ENCODE data around the gene CABLES1.

Gene CABLES1

GRCh38 chr18:23236876-23237468, 101.7 kb downstream of the CABLES1 start:
- DNase-seq (ENCODE audit: low read depth): no peak
- no peak overlapping the region for H3K4me3 ChIP-seq (ENCODE audit: low read depth, low read length)
- TF ChIP-seq CTCF (IDR thresholded peaks at IDR 0.05; ENCODE audit: low read depth, low read length, missing control alignments): no peak

DNA sequence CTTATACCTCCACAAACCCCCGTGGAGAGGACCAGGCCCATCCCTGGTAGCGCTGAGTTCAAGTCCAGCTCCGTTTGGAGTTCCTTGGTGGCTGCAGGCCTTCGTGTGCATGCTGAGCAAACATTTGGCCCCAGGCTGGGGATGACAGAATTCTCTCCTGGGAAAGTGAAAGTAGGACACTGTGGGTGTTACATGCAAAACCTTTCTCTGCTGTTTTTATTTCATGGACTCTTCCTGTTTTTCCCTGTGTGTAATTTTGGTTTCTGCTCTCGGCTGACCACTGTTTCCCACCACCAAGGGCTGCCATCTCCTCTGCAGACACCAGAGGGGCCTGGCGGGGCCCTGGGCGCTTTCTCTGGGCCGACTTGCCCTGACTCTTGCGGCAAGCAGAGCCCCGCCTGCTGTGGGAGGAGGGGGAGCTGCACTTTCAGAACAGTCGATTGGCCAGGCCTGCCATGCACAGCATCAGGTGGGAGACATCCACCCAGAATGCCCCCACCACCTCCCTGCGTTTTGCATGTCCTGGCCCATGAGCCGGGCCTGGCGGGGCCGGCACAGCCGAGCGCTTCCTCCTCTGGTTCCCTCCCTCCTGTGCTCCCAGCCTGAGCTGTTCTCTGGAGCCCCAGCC, 102.4 kb downstream of the CABLES1 start:
- TF ChIP-seq CTCF (IDR thresholded peaks at IDR 0.05; ENCODE audit: low read depth, low read length, missing control alignments): peak; percentile 53
- H3K4me3 ChIP-seq (ENCODE audit: low read depth, low read length): no peak overlapping the region
- peak; percentile 68 for DNase-seq (ENCODE audit: low read depth)

- H3K4me3 ChIP-seq (ENCODE audit: low read depth, low read length): no peak overlapping the region
- no peak for DNase-seq (ENCODE audit: low read depth)
- TF ChIP-seq CTCF (IDR thresholded peaks at IDR 0.05; ENCODE audit: low read depth, low read length, missing control alignments): no peak
Observed at GRCh38 chr18:23238152-23238531, 102.9 kb downstream of the CABLES1 start.

- H3K4me3 ChIP-seq (ENCODE audit: low read depth, low read length): no peak overlapping the region
- no peak for DNase-seq (ENCODE audit: low read depth)
- TF ChIP-seq CTCF (IDR thresholded peaks at IDR 0.05; ENCODE audit: low read depth, low read length, missing control alignments): no peak
Observed at GRCh38 chr18:23238651-23239349, 103.5 kb downstream of the CABLES1 start.

GRCh38 chr18:23239350-23239692, 104.0 kb downstream of the CABLES1 start:
- no peak overlapping the region for H3K4me3 ChIP-seq (ENCODE audit: low read depth, low read length)
- no peak for DNase-seq (ENCODE audit: low read depth)
- TF ChIP-seq CTCF (IDR thresholded peaks at IDR 0.05; ENCODE audit: low read depth, low read length, missing control alignments): no peak

GRCh38 chr18:23239885-23240608, 104.8 kb downstream of the CABLES1 start:
- DNase-seq (ENCODE audit: low read depth): no peak
- H3K4me3 ChIP-seq (ENCODE audit: low read depth, low read length): no peak overlapping the region
- no peak for TF ChIP-seq CTCF (IDR thresholded peaks at IDR 0.05; ENCODE audit: low read depth, low read length, missing control alignments)
